Stimulated activated CD4-positive, alpha-beta T cell treated with anti-CD3 and anti-CD28 coated beads, Interleukin-12 subunit alpha, Interleukin-12 subunit beta, amount 100 ng/mL, for 4 hours (primary cell): ENCODE data around the gene CFAP61.

ENCODE experiments used
- DNase-seq: peaks from one replicate; pipeline ENCODE4 v3.0.0-alpha.2; 2020

Gene CFAP61

DNA sequence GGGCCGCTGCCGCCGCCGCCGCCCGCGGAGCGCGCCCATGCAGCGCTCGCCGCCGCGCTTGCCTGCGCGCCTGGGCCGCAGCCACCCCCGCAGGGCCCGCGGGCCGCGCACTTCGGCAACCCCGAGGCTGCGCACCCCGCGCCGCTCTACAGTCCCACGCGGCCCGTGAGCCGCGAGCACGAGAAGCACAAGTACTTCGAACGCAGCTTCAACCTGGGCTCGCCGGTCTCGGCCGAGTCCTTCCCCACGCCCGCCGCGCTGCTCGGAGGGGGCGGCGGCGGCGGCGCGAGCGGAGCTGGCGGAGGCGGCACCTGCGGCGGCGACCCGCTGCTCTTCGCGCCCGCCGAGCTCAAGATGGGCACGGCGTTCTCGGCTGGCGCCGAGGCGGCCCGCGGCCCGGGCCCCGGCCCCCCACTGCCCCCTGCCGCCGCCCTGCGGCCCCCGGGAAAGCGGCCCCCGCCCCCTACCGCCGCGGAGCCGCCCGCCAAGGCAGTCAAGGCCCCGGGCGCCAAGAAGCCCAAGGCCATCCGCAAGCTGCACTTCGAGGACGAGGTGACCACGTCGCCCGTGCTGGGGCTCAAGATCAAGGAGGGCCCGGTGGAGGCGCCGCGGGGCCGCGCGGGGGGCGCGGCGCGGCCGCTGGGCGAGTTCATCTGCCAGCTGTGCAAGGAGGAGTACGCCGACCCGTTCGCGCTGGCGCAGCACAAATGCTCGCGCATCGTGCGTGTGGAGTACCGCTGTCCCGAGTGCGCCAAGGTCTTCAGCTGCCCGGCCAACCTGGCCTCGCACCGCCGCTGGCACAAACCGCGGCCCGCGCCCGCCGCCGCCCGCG, 316.3 kb downstream of the CFAP61 start:
- DNase-seq: no peak

- DNase-seq: no peak
These were observed 317.1 kb downstream of the CFAP61 start for GRCh38 chr20:20369250-20370093.

GRCh38 chr20:20370094-20370575, 317.8 kb downstream of the CFAP61 start:
- DNase-seq: no peak

GRCh38 chr20:20371083-20371482, 318.8 kb downstream of the CFAP61 start:
- DNase-seq: no peak

- no peak for DNase-seq
These were observed 319.3 kb downstream of the CFAP61 start for GRCh38 chr20:20371681-20372080.

GRCh38 chr20:20373091-20373571, 320.8 kb downstream of the CFAP61 start:
- DNase-seq: no peak

GRCh38 chr20:20375862-20376261, 323.5 kb downstream of the CFAP61 start:
- no peak for DNase-seq

DNA sequence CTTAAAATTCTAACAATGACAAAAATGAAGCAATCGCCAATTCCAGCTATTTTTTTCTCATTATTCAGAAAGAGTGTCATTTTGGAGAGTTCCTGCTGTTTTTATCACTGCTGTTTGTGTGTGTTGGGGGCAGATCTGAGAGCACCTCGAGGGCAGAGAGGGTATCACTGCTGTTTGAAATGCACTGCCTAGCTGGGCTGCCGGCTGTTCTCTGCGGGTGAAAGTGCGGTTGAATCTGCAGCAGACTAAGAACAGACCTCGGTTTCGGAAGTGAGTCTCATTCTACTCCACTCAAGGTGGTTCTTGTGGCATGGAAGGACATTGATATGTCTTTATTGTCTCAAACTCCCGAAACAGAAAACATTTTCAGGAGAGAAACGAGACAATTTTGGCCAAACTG, 333.9 kb downstream of the CFAP61 start:
- DNase-seq: no peak

DNA sequence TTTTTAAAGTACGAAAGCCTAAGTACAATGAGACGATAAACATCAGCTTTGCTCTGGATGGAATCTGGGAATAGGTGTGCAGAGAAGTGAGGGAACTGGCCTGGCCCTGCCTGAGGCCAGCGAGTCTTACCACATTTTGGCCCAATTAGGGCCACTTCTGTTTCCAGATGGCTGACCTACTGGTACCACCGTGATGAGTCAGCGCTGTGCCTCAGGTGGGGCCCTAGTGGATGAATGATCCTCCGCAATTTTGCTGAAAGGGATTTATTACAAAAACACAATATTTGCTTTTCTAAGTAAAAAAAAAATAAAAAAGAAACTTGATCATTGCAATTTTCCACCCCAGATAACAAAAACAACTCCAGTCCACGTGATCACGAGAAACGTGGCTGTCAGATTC, 338.1 kb downstream of the CFAP61 start:
- DNase-seq: no peak

DNA sequence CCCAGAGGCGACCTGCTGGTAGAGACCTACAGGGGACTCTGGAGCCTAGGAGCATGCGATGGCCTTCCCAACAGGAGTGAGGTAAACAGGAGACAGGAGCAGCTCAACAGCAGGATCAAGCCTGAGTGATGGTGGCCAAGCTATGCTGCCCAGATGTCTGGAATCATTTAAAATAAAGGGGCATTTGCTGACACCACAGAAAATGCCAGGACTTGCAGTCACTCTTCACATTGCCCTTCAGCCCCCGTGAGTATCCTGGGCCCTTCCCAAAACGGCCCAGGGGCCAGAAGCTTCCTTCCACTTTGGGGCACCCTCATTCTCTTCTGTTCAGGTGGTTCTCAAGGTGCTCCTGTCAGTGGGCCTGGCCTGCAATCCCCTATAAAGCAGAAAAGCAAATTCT, 338.8 kb downstream of the CFAP61 start:
- DNase-seq: no peak

- DNase-seq: no peak
These were observed 339.4 kb downstream of the CFAP61 start for GRCh38 chr20:20391766-20392165.

DNA sequence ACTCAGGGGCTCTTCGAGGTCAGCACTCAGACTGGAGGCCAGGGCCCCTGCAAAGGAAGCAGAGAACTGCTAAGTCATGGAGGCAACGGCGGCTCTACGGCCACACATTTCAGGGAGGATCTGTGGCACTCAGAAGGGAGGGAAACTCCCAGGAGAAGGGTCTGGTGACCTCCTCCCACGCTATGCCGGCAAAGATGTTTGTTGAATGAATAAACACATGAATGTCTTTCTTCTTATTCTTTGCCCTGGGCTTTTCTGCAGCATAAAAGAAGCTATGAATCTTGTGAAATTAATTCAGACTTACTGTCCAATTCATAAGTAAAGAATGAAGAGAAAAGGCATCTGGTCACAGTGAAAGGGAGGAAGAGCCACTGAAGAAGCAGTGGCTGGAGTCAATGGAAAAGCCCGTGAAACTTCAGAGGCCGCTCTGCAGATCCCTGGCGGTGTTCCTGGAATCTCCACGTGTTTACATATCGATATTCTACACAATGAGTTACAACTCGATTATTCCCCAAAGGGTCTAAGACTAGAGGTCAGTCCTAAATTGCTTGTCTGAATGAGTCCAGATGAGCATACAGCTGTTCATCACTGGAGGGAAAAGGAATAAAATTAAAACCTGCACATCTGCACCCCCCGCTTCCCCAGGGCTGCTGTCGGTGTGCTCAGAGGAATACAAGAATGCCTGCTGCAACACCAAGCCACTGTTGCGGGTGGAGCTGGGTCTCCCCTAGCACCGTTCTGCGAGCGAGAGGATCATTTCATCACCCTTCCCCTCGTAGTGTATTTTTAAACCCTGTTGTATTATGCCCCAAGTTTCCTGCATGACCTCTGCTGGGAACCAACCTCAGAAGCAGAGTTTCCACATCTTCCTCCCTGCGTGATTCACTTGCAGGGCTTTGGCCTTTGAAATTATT, 341.1 kb downstream of the CFAP61 start:
- DNase-seq: no peak

- DNase-seq: no peak
These were observed 342.8 kb downstream of the CFAP61 start for GRCh38 chr20:20395087-20395486.

GRCh38 chr20:20395903-20396568, 343.7 kb downstream of the CFAP61 start:
- no peak for DNase-seq

GRCh38 chr20:20396794-20397193, 344.5 kb downstream of the CFAP61 start:
- DNase-seq: no peak

DNA sequence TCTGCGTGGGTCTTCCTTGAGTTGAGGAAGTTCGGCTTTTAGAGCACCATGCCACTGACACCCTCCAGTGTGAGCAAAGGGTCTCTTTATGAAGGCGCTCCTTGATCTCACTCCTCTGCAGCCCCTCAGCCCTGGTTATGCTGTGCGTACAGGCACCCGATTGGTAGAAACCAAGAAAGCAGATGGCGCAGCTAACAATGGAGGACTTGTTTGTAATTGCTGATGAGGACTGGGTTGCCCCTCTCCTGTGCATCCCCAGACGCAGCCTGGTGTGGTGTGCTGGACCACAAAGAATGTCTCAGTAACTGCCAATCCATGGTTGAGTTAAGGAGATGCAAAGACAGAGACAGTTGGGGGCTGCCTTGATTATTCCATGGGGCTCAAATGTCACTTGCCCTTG, 345.8 kb downstream of the CFAP61 start:
- no peak for DNase-seq

- DNase-seq: no peak
These were observed 347.5 kb downstream of the CFAP61 start for GRCh38 chr20:20399531-20400500.

- DNase-seq: no peak
These were observed 349.7 kb downstream of the CFAP61 start for GRCh38 chr20:20401991-20402390.

DNA sequence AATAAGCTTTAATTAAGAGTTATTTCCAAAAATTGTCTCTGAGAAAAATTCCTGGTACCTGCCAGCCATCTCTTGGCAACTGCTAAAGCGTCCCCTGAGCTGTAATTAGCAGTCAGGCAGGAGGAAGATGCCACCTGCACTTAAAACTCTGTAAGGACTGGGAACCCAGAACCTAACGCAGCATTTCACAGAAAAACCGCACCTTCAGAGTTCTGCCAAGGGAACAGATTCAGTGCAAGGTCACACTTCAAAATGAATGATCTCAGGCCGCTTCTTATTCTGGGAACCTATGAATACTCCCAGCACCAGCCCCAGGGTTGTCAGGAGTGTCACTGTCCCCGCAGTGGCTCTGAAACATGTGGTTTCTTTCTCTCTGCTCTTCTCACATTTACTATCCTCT, 352.3 kb downstream of the CFAP61 start:
- no peak for DNase-seq

DNA sequence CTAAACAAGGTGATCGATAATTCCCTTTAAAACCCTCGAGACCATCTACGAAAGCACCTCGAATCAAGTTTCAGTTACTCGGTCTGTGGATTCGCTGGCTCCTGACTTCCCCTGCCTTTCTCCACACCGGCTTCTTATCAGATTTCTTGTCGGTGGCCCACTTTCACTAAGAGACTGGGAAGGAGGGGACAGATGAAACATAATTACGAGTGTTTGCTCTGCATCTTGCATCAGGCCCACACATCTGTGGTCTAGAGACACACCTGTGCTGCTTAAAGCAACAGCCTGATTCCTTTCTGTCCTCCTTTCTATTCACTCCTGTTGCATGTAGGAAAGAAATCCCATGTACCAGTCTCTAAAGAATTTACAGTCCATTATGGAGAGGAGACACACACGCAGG, 353.3 kb downstream of the CFAP61 start:
- DNase-seq: no peak

- no peak for DNase-seq
These were observed 354.0 kb downstream of the CFAP61 start for GRCh38 chr20:20406306-20406705.
